DMS79 (cell line): ENCODE measurements around the gene TRIM23.
A peak's percentile ranks its signal among the peaks of the same experiment; 100 is the strongest.

ENCODE experiments used
- DNase-seq: peaks from one replicate; lab custom pipeline; 2025; lab: John Stamatoyannopoulos, UW

TRIM23 gene

GRCh38 chr5:65563777-65564176 is 60.4 kb downstream of the TRIM23 start:
- DNase-seq: no peak

- DNase-seq: peak; percentile 80
Measured at GRCh38 chr5:65562731-65563701, 61.1 kb downstream of the TRIM23 start, which contains the start of the genes CENPK and PPWD1. Gene CENPK, minus strand, starts transcription at chr5:65563168. Its CDS starts 8,261 bp downstream, at chr5:65554907. Gene PPWD1, plus strand, starts transcription at chr5:65563296. Its CDS starts 15 bp downstream, at chr5:65563311.

- DNase-seq: no peak
Measured at GRCh38 chr5:65556718-65557117, 67.4 kb downstream of the TRIM23 start.

- DNase-seq: no peak
Measured at GRCh38 chr5:65556181-65556580, 68.0 kb downstream of the TRIM23 start.

GRCh38 chr5:65555287-65555686 is 68.8 kb downstream of the TRIM23 start:
- DNase-seq: no peak

GRCh38 chr5:65553941-65554340 is 70.2 kb downstream of the TRIM23 start:
- no peak for DNase-seq

- no peak for DNase-seq
Measured at GRCh38 chr5:65548281-65548680, 75.9 kb downstream of the TRIM23 start.

- no peak for DNase-seq
Measured at GRCh38 chr5:65546141-65546540, 78.0 kb downstream of the TRIM23 start.

- no peak for DNase-seq
Measured at GRCh38 chr5:65544473-65544872, 79.7 kb downstream of the TRIM23 start.

- no peak for DNase-seq
Measured at GRCh38 chr5:65539827-65540226, 84.3 kb downstream of the TRIM23 start.
